GM20000 (cell line): ENCODE results near the gene ICOS.

Experiments used
- DNase-seq: peaks from one replicate; pipeline ENCODE4 v3.0.0; 2012; ENCODE audit warnings: low spot score
- TF ChIP-seq, protein P1 (sequence below): IDR thresholded peaks from 2 replicates; pipeline ENCODE4 v1.5.1; 2012; ENCODE audit warnings: mild to moderate bottlenecking, control low read depth; ENCODE audit errors: extremely low read depth, missing control alignments

ICOS gene, protein sequence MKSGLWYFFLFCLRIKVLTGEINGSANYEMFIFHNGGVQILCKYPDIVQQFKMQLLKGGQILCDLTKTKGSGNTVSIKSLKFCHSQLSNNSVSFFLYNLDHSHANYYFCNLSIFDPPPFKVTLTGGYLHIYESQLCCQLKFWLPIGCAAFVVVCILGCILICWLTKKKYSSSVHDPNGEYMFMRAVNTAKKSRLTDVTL

DNA sequence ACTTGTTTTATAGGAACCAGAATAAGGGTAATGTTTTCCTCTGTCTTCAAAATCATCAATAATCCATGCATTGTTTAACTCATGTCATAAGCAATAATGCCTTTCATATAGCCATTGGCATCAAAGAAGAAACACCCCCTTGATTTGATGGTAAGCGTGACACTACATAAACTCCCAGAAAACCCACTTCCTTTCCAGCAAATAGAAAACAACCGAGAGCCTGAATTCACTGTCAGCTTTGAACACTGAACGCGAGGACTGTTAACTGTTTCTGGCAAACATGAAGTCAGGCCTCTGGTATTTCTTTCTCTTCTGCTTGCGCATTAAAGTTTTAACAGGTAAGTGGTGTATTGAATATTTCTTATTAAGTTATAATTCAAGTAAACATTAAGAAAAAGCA is at the start of gene ICOS:
TSS of gene ICOS (plus strand) at position 229 of the 400 bp plus-strand sequence. CDS start at position 281, 52 bp downstream.
- no peak for DNase-seq
- TF ChIP-seq, protein P1, sequence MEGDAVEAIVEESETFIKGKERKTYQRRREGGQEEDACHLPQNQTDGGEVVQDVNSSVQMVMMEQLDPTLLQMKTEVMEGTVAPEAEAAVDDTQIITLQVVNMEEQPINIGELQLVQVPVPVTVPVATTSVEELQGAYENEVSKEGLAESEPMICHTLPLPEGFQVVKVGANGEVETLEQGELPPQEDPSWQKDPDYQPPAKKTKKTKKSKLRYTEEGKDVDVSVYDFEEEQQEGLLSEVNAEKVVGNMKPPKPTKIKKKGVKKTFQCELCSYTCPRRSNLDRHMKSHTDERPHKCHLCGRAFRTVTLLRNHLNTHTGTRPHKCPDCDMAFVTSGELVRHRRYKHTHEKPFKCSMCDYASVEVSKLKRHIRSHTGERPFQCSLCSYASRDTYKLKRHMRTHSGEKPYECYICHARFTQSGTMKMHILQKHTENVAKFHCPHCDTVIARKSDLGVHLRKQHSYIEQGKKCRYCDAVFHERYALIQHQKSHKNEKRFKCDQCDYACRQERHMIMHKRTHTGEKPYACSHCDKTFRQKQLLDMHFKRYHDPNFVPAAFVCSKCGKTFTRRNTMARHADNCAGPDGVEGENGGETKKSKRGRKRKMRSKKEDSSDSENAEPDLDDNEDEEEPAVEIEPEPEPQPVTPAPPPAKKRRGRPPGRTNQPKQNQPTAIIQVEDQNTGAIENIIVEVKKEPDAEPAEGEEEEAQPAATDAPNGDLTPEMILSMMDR, result no peak

DNA sequence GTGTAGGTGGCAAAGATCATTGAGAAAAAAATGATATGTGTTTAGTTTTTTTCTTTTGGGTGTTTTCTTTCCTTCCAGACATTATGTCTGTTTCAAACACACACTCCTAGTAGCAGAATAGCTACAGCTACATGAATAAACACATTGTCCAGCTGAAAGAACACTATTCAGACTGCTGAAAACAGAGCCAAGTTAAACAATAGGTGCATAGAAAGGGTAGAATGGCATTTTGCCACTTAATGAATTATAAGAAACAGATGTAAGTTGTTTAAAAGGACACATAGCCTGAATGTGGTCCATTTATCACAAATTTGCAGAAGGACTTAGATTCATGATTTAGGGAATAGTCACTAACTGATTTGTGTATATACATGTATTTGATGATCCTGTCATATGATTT is 48.9 kb upstream of the ICOS start:
- TF ChIP-seq, protein P1, result no peak
- DNase-seq, result no peak

DNA sequence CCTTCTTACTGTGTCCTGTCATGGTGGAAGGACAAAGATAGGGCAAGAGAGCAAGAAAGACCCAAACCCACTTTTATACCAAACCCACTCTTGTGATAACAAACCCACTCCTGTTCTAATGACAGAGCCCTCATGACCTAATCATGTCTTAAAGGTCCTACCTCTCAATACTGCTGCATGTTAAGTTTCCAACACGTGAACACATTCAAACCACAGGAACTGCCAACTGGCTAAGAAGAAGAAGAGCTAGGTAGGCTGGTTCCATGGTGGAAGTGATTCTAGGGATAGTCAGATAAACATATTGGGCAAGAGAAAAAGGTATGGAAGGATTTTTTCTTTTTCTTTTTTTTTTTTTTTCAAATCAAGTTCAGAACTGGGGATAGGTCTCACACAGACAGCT is 47.0 kb upstream of the ICOS start:
- TF ChIP-seq, protein P1, result no peak
- DNase-seq, result no peak

DNA sequence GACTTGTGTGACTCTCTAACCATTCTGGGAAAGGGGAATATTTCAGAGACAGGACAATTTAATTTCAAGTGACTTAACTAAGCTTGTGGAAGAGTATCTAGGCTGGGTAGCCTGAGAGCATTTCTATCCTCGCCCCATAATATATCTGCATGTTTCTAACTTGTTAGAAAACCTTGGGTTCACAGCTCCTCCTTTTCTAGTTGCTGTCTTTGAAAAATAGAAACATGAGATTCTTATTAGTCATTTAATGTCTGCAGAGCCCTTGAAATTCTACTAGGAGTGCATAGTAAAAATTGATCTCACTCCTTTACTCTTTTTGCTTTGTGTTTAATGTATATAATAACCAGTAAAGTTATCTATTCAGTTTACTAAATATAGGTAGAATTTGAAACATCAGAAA is 46.6 kb upstream of the ICOS start:
- TF ChIP-seq, protein P1, result no peak
- DNase-seq, result no peak

DNA sequence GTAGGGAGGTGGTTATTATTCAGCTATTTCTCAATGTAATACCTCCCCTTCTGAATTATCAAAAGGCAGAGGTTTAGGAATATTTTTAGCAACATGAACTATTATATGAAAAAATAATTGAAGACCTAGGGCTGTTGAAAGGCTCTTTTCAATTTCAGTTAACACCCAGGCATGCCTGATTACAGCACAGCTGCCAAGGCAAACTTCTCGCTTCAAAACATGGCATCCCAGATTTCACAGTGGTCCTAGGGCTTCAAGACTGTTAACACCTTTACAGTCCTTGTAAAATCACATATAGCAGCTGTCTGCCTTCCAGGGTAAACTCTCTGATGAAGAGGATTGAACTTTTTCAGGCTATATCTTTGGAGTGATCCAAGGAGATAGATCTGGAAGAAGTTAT is 45.8 kb upstream of the ICOS start:
- DNase-seq, result no peak
- TF ChIP-seq, protein P1, result no peak

DNA sequence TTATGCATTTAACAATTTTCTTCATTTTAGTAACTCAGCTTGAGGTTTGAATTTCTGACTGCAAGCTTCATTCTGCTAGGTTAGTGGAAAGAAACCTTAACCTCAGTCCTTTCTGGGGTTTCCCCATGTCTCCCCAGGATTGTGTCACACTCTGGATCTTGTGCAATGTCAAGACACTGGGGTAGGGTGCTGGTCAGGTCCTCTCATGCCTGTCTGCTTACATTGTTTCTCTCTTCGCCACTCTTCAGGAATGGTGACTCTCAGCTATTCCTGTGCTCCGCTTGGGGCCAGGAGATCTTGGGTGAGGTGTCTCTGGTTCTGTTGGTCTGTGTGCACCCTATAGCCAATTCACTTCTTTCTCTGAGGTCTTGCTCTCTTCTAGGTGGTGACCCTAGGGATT is 45.1 kb upstream of the ICOS start:
- TF ChIP-seq, protein P1, result no peak
- no peak for DNase-seq

DNA sequence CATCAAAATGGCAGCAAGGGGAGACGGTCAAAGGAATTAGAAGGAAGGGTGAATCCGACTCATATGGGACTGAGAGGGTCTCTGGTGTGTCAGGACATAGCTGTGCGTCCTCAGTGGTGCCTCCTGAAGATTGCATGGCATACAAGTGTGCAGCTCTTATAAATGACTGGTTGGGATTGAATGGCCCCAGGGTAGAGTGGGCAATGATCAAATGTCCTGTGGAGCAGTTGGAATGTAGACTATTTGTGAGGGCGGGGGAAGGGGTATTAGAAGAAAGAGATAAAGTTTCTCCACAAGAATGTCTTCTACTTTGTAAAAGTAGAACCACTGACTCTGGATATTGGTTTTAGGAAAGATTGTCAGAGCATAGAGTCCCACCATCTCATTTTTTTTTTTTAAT is 44.4 kb upstream of the ICOS start:
- TF ChIP-seq, protein P1, result no peak
- no peak for DNase-seq
